Esophagus squamous epithelium (tissue), 5 donors: ENCODE results near the gene LCOR. TPM values are rescaled to one million over a fixed set of nuclear protein-coding genes. Genes with fewer than 3 reads are reported as not detected.

Experiments used
- DNase-seq: peaks from one replicate; lab custom pipeline; 2025; lab: John Stamatoyannopoulos, UW
- H3K27ac ChIP-seq, 4 donors: fragments of 200-600 bp; sonication (generic); one replicate each; pipeline ENCODE4 v1.5.1; 2016 to 2019; ENCODE audit warnings: mild to moderate bottlenecking in 1 of 4
- H3K27me3 ChIP-seq, 4 donors: fragments of 200-600 bp; sonication (generic); 1 replicate in 3 of 4; 2 replicates in 1 of 4; pipeline versions ENCODE4 v1.5.1 to v1.6.0; 2017 to 2021; ENCODE audit warnings: antibody characterized with exemption in 1 of 4
- H3K36me3 ChIP-seq, 3 donors: fragments of 200-600 bp; sonication (generic); one replicate each; pipeline ENCODE4 v1.5.1; 2016 to 2019
- H3K4me1 ChIP-seq, 3 donors: fragments of 200-600 bp; sonication (generic); one replicate each; pipeline ENCODE4 v1.5.1; 2017 to 2019
- H3K4me3 ChIP-seq, 4 donors: fragments of 200-600 bp; sonication (generic); 1 replicate in 3 of 4; 2 replicates in 1 of 4; pipeline ENCODE4 v1.5.1; 2016 to 2019; ENCODE audit warnings: mild to moderate bottlenecking in 2 of 4, moderate library complexity in 1 of 4
- H3K9me3 ChIP-seq, 3 donors: fragments of 200-600 bp; sonication (generic); one replicate each; pipeline ENCODE4 v1.5.1; 2016 to 2019
- POLR2A ChIP-seq, 4 donors: fragments of 450-650 bp; IDR thresholded peaks; one replicate each; pipeline ENCODE4 v1.6.1; 2017; ENCODE audit warnings: antibody characterized with exemption in 4 of 4, mild to moderate bottlenecking in 4 of 4, moderate library complexity in 3 of 4
- WGBS, 2 donors: methylation state at CpG; one replicate each; pipeline ENCODE4 v1.1.5; 2018; 5-methylcytosine and 5-hydroxymethylcytosine counted together
- intact Hi-C: fragments of 100-400 bp; cut with DNase I; formaldehyde crosslinking; loops from one replicate; pipeline ENCODE4 v1.15.0; 2022
- total RNA-seq, 4 donors: library from RNA; depleted of rRNA; stranded (reverse); fragments of >200 nt; gene quantifications; one replicate each; pipeline ENCODE4 v1.1.0, GENCODE V29; 2016
- TF ChIP-seq, protein P1 (sequence below), 6 experiments: fragments of 450-650 bp in 4 of 6; fragments of 200-600 bp in 2 of 6; sonication (generic) in 2 of 6; IDR thresholded peaks; one replicate each; pipeline ENCODE4 v1.5.1; 2016 to 2019; ENCODE audit warnings: antibody characterized with exemption in 6 of 6, mild to moderate bottlenecking in 4 of 6, moderate library complexity in 4 of 6
- donor health status: DM: yes; HTN: yes; CAD: no.

Gene LCOR
- total RNA-seq, 4 donors from 2014 or later: 16.9 to 112 (median 30.4) TPM

- WGBS, 2 donors: 82 to 83% methylated on average over 2 of the region's 2 CpGs
- Histone ChIP-seq H3K4me3 (no peak overlapping the region), H3K4me1 (no peaks in the 10 kb centered on the region), H3K27ac (no peak overlapping the region), H3K36me3 (peaks cover 0 to 40% (median 0%) of the 10 kb centered on the region in 3 donors), H3K27me3 (no peaks in the 10 kb centered on the region), H3K9me3 (no peaks in the 10 kb centered on the region)
- no peak for TF ChIP-seq POLR2A (IDR thresholded peaks at IDR 0.05)
- TF ChIP-seq, protein P1, sequence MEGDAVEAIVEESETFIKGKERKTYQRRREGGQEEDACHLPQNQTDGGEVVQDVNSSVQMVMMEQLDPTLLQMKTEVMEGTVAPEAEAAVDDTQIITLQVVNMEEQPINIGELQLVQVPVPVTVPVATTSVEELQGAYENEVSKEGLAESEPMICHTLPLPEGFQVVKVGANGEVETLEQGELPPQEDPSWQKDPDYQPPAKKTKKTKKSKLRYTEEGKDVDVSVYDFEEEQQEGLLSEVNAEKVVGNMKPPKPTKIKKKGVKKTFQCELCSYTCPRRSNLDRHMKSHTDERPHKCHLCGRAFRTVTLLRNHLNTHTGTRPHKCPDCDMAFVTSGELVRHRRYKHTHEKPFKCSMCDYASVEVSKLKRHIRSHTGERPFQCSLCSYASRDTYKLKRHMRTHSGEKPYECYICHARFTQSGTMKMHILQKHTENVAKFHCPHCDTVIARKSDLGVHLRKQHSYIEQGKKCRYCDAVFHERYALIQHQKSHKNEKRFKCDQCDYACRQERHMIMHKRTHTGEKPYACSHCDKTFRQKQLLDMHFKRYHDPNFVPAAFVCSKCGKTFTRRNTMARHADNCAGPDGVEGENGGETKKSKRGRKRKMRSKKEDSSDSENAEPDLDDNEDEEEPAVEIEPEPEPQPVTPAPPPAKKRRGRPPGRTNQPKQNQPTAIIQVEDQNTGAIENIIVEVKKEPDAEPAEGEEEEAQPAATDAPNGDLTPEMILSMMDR (IDR thresholded peaks at IDR 0.05): no peak
- no peak for DNase-seq
- intact Hi-C loops: no loop called here
Observed at GRCh38 chr10:96960872-96961271, 128.8 kb downstream of the LCOR start.

- Histone ChIP-seq H3K27me3 (no peaks in the 10 kb centered on the region), H3K36me3 (peaks cover 0 to 15% (median 0%) of the 10 kb centered on the region in 3 donors), H3K27ac (no peak overlapping the region), H3K4me3 (no peak overlapping the region), H3K4me1 (no peaks in the 10 kb centered on the region), H3K9me3 (no peaks in the 10 kb centered on the region)
- no peak for DNase-seq
- intact Hi-C loops: no loop called here
- 91 to 100% methylated on average over 2 of the region's 2 CpGs for WGBS, 2 donors
- TF ChIP-seq, protein P1 (IDR thresholded peaks at IDR 0.05): no peak
- TF ChIP-seq POLR2A (IDR thresholded peaks at IDR 0.05): no peak
Observed at GRCh38 chr10:96964131-96964530, 132.0 kb downstream of the LCOR start.

GRCh38 chr10:96967847-96968246, 135.7 kb downstream of the LCOR start:
- Histone ChIP-seq H3K4me1 (no peaks in the 10 kb centered on the region), H3K36me3 (peaks cover 0 to 10% (median 0%) of the 10 kb centered on the region in 3 donors), H3K9me3 (no peaks in the 10 kb centered on the region), H3K27me3 (no peaks in the 10 kb centered on the region), H3K4me3 (no peak overlapping the region), H3K27ac (no peak overlapping the region)
- DNase-seq: no peak
- intact Hi-C loops: no loop called here
- TF ChIP-seq, protein P1 (IDR thresholded peaks at IDR 0.05): no peak
- no peak for TF ChIP-seq POLR2A (IDR thresholded peaks at IDR 0.05)

GRCh38 chr10:96968682-96969423, 136.8 kb downstream of the LCOR start:
- Histone ChIP-seq H3K27ac (no peak overlapping the region), H3K27me3 (no peaks in the 10 kb centered on the region), H3K4me1 (no peaks in the 10 kb centered on the region), H3K9me3 (no peaks in the 10 kb centered on the region), H3K36me3 (peaks cover 0 to 8% (median 0%) of the 10 kb centered on the region in 3 donors), H3K4me3 (no peak overlapping the region)
- DNase-seq: no peak
- WGBS, 2 donors: 91 to 93% methylated on average over 5 of the region's 5 CpGs
- TF ChIP-seq, protein P1 (IDR thresholded peaks at IDR 0.05): no peak
- intact Hi-C loops: no loop called here

GRCh38 chr10:96971324-96971723, 139.2 kb downstream of the LCOR start:
- intact Hi-C loops: no loop called here
- DNase-seq: no peak
- 94 to 95% methylated on average over 2 of the region's 2 CpGs for WGBS, 2 donors

More at GRCh38 chr10:96971324-96971723, 139.2 kb downstream of the LCOR start:
- H3K4me1 ChIP-seq: no peaks in the 10 kb centered on the region
- H3K27ac ChIP-seq: no peak overlapping the region
- H3K36me3 ChIP-seq: peaks cover 0 to 8% (median 0%) of the 10 kb centered on the region in 3 donors
- H3K27me3 ChIP-seq: no peaks in the 10 kb centered on the region
- no peaks in the 10 kb centered on the region for H3K9me3 ChIP-seq
- TF ChIP-seq, protein P1 (IDR thresholded peaks at IDR 0.05): no peak
- TF ChIP-seq POLR2A (IDR thresholded peaks at IDR 0.05): no peak
- H3K4me3 ChIP-seq: no peak overlapping the region
